OCI-LY3 (cell line): Measurements from ENCODE around the gene PINLYP.

Source experiments
- H2AFZ ChIP-seq: fragments of 200-600, 300-600 bp; shearing (Covaris generic); 2 replicates; pipeline ENCODE4 v1.6.0; 2014; ENCODE audit warnings: antibody characterized with exemption, low read depth, low read length
- H3K27ac ChIP-seq: fragments of 200-600, 300-600 bp; sonication (generic); 2 replicates; pipeline ENCODE4 v1.5.1; 2014; ENCODE audit warnings: mild to moderate bottlenecking, low read length, moderate library complexity, mixed read lengths
- H3K27me3 ChIP-seq: fragments of 200-600, 300-600 bp; sonication (generic); 2 replicates; pipeline ENCODE4 v1.6.1; 2014; ENCODE audit warnings: low read depth, low read length, mixed read lengths
- H3K36me3 ChIP-seq: fragments of 200-600, 300-600 bp; sonication (generic); replicated peaks from 2 replicates; pipeline ENCODE3; 2014; ENCODE audit warnings: low read depth, low read length, mixed read lengths
- H3K4me1 ChIP-seq: fragments of 300-600, 200-600 bp; sonication (generic); 2 replicates; pipeline ENCODE4 v1.6.1; 2014; ENCODE audit warnings: low read length, mixed read lengths
- H3K4me2 ChIP-seq: fragments of 200-600, 300-600 bp; sonication (generic); 2 replicates; pipeline ENCODE4 v1.6.1; 2014; ENCODE audit warnings: low read length, mixed read lengths
- H3K4me3 ChIP-seq: fragments of 300-600, 200-600 bp; sonication (generic); 2 replicates; pipeline ENCODE4 v1.5.1; 2014; ENCODE audit warnings: antibody characterized with exemption, mild to moderate bottlenecking, low read length, moderate library complexity
- H3K79me2 ChIP-seq: fragments of 300-600, 200-600 bp; shearing (Covaris generic); 2 replicates; pipeline ENCODE4 v1.6.1; 2014; ENCODE audit warnings: mild to moderate bottlenecking, low read length, mixed read lengths
- H3K9ac ChIP-seq: fragments of 300-600, 200-600 bp; shearing (Covaris generic); 2 replicates; pipeline ENCODE4 v1.6.0; 2014; ENCODE audit warnings: mild to moderate bottlenecking, low read length, moderate library complexity
- H3K9me3 ChIP-seq: fragments of 200-600, 300-600 bp; shearing (Covaris generic); 2 replicates; pipeline ENCODE4 v1.6.1; 2014; ENCODE audit warnings: low read length, mixed read lengths; ENCODE audit not compliant: insufficient read depth
- H4K20me1 ChIP-seq: fragments of 200-600, 300-600 bp; sonication (generic); 2 replicates; pipeline ENCODE4 v1.6.1; 2016; ENCODE audit warnings: low read length, mixed read lengths; ENCODE audit not compliant: insufficient read depth
- EZH2phosphoT487 ChIP-seq: fragments of 200-600 bp; shearing (Covaris generic); IDR thresholded peaks from 2 replicates; pipeline ENCODE4 v1.6.1; 2018; ENCODE audit warnings: antibody characterized with exemption, mixed run types, low read depth
- TF ChIP-seq, protein P1 (sequence below): fragments of 200-600, 300-600 bp; sonication (generic); IDR thresholded peaks from 2 replicates; pipeline ENCODE4 v1.5.1; 2014; ENCODE audit warnings: antibody characterized with exemption, low read length, low read depth

PINLYP gene

DNA sequence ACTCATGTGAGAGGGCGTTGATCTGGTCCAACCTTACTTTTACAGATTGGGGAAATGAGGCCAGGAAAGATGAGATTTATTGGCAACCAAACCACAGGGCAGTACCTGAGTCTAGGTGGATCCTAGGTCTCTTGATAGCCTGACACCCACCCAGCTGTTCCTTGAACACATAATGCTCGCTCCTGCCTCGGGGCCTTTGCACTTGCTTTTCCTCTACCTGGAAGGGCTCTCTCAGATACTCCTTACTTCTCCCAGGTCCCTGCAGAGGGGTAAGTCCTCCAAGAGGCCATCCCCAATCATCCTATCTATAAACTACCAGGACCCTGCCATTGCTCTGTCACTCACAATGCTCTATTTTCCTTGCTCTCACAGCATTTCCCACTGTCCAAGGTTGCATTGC is 35.2 kb upstream of the PINLYP start:
- no peaks in the 10 kb centered on the region for H3K4me1 ChIP-seq
- H3K27me3 ChIP-seq, result no peaks in the 10 kb centered on the region
- H4K20me1 ChIP-seq, result no peaks in the 10 kb centered on the region
- no peaks in the 10 kb centered on the region for H3K79me2 ChIP-seq
- no peak overlapping the region for H3K9ac ChIP-seq
- no peaks in the 10 kb centered on the region for H3K9me3 ChIP-seq
- H3K4me2 ChIP-seq, result no peak overlapping the region
- H2AFZ ChIP-seq, result no peak overlapping the region
- no peak overlapping the region for H3K4me3 ChIP-seq
- no peak for TF ChIP-seq EZH2phosphoT487
- TF ChIP-seq, protein P1, sequence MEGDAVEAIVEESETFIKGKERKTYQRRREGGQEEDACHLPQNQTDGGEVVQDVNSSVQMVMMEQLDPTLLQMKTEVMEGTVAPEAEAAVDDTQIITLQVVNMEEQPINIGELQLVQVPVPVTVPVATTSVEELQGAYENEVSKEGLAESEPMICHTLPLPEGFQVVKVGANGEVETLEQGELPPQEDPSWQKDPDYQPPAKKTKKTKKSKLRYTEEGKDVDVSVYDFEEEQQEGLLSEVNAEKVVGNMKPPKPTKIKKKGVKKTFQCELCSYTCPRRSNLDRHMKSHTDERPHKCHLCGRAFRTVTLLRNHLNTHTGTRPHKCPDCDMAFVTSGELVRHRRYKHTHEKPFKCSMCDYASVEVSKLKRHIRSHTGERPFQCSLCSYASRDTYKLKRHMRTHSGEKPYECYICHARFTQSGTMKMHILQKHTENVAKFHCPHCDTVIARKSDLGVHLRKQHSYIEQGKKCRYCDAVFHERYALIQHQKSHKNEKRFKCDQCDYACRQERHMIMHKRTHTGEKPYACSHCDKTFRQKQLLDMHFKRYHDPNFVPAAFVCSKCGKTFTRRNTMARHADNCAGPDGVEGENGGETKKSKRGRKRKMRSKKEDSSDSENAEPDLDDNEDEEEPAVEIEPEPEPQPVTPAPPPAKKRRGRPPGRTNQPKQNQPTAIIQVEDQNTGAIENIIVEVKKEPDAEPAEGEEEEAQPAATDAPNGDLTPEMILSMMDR, result no peak
- H3K36me3 ChIP-seq, result peaks cover 39% of the 10 kb centered on the region
- no peak overlapping the region for H3K27ac ChIP-seq

DNA sequence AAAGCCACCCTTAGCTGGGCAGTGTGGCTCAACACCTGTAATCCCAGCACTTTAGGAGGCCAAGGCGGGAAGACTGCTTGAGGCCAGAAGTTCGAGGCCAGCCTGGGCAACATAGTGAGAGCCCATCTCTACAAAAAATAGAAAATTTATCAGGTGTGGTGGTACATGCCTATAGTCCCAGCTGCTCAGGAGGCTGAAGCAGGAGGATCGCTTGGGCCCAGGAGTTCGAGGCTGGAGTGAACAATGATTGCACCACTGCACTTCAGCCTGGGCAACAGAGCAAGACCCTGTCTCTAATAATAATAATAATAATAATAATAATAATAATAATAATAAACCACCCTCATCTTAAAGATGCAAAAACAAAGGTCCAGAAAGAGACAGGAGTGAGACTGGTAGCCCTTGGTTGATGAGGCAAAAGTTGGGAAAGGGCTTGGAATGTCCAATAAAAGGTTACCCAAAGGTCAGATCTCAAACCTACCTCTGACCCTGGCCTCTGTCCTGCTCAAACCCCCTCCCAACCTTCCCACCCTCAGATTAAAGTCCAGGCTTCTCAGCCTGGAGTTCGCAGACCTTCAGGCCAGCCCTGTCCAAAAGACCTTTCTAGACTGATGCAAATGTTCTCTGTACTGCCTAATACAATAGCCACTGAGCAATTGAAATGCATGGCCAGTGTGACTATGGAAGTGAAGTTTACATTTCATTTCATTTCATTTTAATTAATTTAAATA is 33.5 kb upstream of the PINLYP start:
- H3K4me3 ChIP-seq, result no peak overlapping the region
- no peak overlapping the region for H3K27ac ChIP-seq
- H3K9me3 ChIP-seq, result no peaks in the 10 kb centered on the region
- H4K20me1 ChIP-seq, result no peaks in the 10 kb centered on the region
- H3K27me3 ChIP-seq, result no peaks in the 10 kb centered on the region
- no peak overlapping the region for H3K4me2 ChIP-seq
- no peak overlapping the region for H2AFZ ChIP-seq
- no peak overlapping the region for H3K9ac ChIP-seq
- H3K79me2 ChIP-seq, result no peaks in the 10 kb centered on the region
- H3K36me3 ChIP-seq, result peaks cover 39% of the 10 kb centered on the region
- H3K4me1 ChIP-seq, result no peaks in the 10 kb centered on the region
- TF ChIP-seq, protein P1, result no peak
- TF ChIP-seq EZH2phosphoT487, result no peak

DNA sequence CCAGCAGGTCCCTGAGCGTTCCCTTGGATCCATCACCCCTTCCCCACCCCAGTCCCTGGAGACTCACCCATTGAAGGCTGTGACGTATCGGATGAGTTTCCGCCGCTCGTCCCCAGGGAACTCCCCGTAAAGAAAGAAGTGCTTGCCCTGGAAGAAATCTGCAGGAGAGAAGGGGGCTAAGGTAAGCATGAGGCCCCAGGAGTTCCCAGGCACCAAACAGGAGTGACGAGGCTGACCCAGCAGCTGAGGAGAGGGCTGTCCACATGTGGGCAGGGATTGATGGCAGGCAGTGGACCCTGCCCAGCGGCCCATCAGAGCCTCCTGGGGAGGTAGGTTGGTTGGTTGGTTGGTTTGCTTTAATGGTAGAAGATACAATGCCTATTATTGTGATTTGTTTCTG is 31.5 kb upstream of the PINLYP start:
- TF ChIP-seq, protein P1, result no peak
- no peak for TF ChIP-seq EZH2phosphoT487
- Histone ChIP-seq H3K27me3 (no peaks in the 10 kb centered on the region), H3K9ac (no peak overlapping the region), H2AFZ (no peak overlapping the region), H4K20me1 (no peaks in the 10 kb centered on the region), H3K27ac (no peak overlapping the region), H3K4me1 (no peaks in the 10 kb centered on the region), H3K79me2 (no peaks in the 10 kb centered on the region), H3K4me2 (no peak overlapping the region), H3K4me3 (no peak overlapping the region), H3K9me3 (no peaks in the 10 kb centered on the region), H3K36me3 (peaks cover 31% of the 10 kb centered on the region)

DNA sequence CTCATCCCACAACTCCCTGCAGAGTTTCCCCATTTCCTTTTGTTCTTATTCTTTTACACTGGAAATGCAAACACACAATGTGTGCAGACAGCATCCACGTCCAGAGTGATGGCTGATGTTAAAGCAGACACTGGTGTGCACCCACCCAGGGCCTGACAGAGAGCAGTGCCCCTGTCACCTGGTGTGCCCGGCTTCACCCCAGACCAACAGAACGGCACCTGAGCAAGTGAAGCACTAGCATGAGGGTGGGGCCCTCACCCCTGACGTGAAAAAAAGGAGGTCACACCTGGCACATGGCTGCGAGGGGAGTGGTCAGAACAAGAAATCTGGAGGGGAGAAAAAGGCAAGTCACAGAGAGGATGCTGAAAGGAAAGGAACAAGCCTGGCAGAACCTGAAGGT is 30.3 kb upstream of the PINLYP start:
- Histone ChIP-seq H4K20me1 (no peaks in the 10 kb centered on the region), H3K27ac (no peak overlapping the region), H2AFZ (no peak overlapping the region), H3K9me3 (no peaks in the 10 kb centered on the region), H3K79me2 (no peaks in the 10 kb centered on the region), H3K4me3 (no peak overlapping the region), H3K9ac (no peak overlapping the region), H3K4me2 (no peak overlapping the region), H3K27me3 (no peaks in the 10 kb centered on the region), H3K4me1 (no peaks in the 10 kb centered on the region), H3K36me3 (peaks cover 31% of the 10 kb centered on the region)
- no peak for TF ChIP-seq EZH2phosphoT487
- TF ChIP-seq, protein P1, result no peak
